Epithelial cell of prostate (primary cell): Measurements from ENCODE around the gene KCNQ1.

Source experiments
- DNase-seq: peaks from one replicate; pipeline ENCODE4 v3.0.0-alpha.2; 2011; ENCODE audit warnings: low read depth, low spot score
- H3K27ac ChIP-seq: fragments of 450-650 bp; 2 replicates; pipeline ENCODE4 v1.5.1; 2017; ENCODE audit warnings: mild to moderate bottlenecking

KCNQ1 gene

DNA sequence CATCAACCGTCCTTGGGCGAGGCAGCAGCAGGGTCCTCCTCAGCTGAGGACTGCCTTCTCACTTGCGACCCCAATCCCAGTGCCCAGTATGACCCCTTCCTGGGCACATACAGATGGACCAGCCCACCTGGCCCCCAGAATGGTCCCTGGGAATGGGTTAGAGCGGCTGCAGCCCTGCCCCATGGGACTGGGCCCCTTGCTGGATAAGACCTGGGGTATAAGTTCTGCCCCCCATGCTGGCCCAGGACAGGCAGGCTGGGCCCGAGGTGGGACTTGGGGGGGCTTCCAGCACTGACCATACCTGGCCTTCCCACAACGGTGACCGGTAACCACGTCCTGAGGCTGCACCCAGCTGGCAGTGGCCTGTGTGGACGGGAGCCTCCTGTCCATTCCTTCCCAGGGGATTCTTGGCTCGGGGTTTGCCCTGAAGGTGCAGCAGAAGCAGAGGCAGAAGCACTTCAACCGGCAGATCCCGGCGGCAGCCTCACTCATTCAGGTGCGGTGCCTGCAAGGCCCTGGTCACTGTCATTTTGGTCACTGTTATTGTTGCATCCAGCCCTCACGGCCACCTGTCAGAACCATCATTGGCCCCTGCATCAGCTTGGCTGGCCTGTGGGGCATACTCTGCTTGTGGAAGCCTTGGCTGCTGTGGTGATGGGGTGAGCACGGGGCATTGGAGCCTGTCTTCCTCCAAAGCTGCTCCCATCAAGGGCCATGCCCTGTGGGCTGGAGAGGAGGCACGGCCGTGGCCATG, 140.2 kb downstream of the KCNQ1 start:
- H3K27ac ChIP-seq, result no peak overlapping the region
- DNase-seq, result no peak

DNA sequence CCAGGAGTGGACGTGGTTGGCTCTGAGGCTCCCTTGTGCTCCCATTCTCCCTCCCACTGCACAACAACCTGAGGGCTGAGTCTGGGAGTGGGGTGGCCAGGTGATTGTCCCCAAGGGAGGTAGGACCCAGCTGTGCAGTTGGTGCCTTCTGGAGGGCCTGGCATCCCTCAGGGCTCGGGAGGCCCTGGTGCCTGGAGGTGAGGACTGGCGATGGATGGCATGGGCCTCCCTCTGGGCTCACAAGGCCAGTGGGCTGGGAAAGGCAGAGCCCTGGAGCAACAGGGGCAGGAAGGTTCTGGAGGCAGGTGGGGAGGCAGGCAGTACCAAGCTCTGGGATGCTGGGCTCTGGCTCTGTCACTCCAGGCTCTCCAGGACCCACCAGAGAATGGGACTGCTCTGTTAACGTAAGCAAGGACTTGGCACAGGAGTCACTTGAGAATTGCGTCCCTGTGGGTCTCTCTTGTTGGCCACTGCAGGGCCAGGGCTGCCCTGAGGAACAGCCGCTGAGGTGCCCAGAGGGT, 140.8 kb downstream of the KCNQ1 start:
- no peak overlapping the region for H3K27ac ChIP-seq
- DNase-seq, result no peak

DNA sequence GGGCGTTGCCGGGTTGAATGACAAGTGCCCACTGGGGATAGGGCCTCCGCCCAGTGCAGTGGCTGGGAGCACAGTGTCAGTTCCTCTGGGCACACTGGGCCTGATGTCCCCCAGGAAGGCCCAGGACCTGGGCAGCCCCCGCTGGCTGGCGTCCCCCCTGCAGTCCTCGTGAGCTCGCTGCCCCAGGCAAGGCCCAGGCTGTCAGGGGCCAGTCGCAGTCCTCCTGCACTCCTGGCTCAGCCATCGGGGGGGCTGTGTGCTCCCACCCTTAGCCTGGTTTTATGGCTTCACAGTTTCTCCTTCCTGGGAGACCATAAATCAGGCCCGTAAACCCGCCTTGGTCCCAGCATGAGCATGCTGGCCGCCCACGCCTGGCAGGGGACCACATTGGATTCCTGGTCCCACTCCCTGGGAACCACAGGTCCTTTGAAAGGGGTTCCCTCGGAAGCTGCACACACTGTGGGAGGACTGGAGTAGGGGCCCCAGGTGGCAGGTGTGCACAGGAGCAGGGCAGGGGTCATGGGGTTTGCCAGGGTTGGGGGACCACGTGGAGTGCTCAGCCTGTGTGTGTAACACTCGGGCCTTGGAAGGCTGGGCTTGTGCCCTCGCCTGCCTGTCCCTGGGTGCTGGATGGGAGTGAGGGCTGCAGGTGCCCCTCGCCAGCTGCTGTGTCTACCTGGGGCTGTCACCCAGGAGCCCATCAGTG, 141.4 kb downstream of the KCNQ1 start:
- DNase-seq, result no peak
- H3K27ac ChIP-seq, result no peak overlapping the region

DNA sequence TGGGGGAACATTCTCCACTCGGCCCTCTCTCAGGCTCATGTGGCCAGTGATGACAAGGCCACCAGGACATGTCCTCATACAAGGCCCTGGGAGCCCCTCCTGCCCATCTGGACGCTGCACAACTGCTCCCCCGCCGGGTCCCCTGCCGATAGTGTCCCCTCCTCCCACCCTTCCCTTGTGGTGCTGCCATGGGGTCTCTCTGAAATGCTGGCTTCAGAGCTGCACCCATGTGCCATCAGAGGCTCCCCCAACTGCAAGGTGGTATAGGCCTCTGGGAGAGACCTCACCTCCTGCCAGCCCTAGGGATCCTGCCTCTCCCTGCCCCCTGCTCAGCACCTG, 142.0 kb downstream of the KCNQ1 start:
- H3K27ac ChIP-seq, result no peak overlapping the region
- DNase-seq, result no peak

DNA sequence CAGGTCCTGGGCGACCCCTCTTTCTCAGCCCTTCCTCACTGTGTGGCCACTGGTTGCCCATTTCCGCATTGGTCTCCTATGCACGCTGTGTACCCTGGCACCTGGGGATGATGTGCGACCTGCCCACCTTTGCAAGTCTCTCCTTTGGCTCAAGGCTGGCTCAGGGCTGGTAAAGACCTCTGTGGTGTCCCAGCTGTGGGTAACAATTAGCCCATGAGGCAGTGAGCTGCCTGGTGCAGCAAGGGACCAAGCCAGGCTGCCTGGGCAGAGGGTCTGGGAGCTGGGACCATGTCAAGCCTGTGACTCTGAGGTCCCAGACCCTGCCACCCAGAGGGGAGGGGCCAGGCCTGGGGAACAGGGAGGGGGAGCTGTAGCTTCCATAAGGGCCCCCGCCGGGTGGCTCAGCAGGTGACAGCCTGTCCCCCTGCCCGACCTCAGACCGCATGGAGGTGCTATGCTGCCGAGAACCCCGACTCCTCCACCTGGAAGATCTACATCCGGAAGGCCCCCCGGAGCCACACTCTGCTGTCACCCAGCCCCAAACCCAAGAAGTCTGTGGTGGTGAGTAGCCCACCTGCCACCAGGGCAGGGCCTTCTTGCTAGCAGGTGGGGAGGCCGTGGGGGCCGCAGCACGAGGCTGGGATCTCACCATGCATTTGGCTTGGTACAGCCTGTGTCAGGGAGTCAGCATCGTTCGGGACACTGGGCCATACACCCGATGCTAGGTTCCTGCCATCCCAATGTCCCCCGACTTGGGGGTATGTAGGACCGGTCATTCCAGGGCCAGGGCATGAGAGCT, 142.5 kb downstream of the KCNQ1 start:
- no peak overlapping the region for H3K27ac ChIP-seq
- DNase-seq, result no peak

DNA sequence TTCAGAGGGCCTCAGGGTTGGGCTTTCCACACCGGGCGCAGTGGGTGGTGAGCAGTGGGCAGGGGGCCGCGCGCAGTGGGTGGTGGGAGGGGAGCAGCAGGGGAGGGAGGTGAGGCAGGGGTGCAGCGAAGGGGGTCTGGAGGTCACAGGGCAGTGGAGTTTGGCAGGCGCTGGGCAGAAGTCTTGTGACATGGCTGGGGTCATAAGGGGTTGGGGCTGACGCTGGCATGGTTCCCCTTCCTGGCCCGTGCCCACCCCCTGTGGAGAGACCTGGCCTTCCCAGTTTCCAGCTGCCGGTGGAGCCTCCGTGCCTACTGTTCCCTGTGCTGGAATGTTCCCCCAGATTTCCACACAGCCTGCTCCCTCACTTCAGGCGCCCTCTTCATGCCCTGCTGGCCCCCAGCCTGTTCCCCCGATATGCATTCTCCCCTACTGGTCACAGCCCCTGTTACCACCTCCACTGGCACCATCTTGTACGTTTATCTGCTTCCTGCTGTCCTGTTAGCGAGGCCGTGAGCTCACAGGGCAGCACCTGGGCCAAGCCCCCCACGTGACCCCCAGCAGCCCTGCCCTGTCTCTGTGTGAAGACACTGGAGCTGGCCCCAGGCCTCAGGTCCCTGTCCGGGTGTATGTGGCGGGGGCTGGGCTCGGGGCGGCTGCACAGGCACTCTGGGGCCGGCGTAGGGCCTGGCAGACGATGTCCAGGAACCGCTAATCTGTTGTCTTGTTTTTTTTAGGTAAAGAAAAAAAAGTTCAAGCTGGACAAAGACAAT, 143.4 kb downstream of the KCNQ1 start:
- no peak for DNase-seq
- H3K27ac ChIP-seq, result no peak overlapping the region

DNA sequence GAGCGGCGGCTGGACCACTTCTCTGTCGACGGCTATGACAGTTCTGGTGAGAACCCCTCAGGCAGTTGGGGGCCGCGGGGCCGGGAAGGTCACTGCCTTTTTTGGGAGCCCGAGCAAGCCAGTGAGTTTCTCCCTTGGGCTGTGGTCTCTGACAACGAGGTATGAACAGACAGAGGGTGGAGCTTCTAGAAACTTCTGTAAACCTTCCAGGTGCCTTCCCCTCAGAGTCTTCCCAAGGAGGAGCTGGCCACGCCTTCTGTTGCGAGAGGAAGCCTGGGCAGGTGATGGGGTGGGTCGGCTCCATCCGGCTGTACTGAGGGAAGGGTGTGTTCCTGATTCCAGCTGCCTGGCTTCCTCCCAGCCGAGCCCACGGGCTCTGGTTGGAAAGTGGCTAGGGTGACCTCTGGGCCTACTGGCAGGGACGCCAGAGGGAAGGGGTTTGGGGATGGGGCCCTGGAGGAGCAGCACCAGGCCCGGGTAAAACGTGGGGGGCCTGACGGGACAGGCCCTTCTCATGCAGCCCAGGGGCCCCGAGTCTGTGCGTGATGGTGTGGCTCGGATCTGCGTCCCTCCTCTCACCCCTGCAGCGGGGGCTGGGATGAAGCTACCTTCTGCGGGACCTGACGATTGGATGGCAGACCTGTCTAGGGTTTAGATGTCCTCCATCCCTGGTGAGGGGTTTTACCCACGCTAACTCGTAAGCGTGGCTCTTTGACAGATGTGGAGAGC, 144.2 kb downstream of the KCNQ1 start:
- H3K27ac ChIP-seq, result no peak overlapping the region
- no peak for DNase-seq

DNA sequence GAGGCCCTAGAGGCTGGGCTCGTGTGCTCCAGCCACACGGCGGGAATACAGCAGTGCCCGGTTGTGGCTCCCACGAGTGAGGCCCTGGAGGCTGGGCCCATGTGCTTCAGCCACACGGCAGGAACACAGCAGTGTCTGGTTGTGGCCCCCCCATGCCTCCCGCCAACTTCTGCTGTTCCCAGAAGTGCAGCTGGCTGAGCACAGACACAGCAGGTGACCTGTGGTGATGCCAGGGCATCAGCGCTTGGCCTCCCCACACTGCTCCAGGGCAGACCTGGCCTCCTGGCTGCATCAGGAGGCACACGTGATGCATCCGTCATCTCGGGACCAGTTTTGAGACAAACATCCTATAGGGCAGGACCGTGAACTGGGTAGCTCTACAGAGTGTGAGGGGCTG, 144.7 kb downstream of the KCNQ1 start:
- no peak for DNase-seq
- H3K27ac ChIP-seq, result no peak overlapping the region

DNA sequence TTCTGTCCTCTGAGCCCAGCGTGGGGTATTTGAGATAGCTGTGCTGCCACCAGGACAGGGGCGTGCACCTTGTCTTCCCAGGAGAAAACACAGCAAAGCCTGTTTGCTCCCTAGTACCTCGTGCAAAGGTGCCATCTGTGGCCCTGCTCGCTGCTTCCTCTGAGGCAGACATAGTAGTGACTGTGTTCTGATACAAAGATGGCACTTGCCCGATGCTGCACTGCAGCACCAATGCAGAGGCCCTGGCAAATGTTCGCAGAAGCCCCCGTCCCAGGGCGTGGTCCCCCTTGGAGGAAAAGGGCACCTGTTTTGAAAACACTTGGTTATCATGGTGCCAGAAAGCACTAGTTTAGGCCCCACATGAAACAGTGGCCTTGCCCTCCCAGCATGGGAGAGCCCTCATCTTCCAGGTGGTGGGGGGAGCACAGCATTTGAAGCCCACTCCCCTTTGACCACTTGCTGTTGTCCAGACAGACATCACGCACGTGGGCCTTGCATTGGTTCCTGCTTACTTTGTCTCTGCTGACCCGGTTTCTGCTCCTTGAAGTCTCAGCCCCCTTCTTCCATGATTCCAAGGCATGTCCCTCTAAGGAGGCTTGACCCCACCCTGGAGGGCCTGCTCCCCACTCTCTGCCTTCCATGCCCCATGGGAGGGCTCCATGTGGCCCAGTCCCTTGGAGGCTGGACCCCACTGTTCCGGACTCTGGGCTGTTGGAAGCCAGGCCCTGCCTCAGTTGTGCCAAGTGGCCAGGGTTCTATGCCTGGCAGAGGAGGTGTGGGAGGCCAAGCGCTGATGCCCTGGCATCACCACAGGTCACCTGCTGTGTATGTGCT, 145.5 kb downstream of the KCNQ1 start:
- H3K27ac ChIP-seq, result no peak overlapping the region

DNA sequence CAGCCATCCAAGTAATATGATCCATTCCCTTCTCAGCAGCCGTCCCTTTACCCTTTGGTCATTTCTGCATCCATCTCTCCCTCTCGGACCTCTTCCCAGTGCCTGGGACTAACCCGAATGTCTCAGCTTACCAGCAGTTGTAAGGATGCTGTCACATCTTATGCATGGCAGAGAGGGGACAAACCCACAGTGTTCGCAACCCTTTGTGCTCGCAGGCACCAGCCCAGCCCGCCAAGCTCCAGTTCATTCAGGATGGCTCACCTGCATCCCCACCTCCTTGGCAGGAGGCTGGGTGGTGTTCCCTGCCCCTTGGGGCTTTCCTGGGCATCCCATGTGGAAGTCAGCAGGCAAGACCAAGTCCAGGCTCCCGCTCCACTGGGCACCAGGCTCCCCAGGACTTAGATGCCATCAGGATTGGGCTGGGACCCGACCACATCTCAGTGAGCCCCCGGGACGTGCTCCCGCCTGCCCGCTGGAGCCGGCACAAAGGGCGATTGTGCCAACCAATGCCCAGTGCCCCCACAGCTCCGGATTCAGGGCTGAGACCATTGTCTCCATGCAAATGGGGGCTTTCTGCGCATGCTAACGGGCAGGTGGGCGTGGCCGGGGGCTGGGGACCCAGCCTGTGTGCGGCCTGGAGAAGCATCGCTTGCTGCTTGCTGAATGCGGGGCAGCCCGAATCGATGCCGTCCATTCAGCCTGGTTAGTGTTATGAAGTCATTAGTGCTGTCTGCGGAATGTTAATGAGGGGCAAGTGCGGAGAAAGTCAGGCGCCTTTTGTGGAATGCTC, 146.4 kb downstream of the KCNQ1 start:
- H3K27ac ChIP-seq, result no peak overlapping the region
- DNase-seq, result no peak

More for the DNA sequence above, 145.5 kb downstream of the KCNQ1 start:
- DNase-seq, result no peak

DNA sequence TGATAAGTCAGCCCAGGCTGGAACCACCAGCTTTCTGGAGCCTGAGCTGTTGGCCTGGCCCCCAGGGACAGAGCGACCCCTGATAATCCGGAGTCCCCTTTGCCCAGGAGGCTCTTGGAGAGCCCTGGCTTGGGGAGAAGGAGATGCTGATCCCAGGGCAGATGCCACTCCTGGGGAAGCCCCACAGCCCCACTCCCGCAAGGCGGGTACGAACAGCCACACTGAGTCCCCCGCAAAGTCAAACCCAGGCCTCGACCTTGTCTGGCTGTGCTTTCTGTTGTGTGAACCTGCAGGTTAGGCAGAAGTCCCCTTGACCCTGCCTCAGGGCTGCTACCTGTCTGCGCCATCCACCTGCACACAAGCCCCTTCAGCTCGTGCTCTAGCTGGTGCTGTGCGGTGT, 147.0 kb downstream of the KCNQ1 start:
- DNase-seq, result no peak
- H3K27ac ChIP-seq, result no peak overlapping the region

DNA sequence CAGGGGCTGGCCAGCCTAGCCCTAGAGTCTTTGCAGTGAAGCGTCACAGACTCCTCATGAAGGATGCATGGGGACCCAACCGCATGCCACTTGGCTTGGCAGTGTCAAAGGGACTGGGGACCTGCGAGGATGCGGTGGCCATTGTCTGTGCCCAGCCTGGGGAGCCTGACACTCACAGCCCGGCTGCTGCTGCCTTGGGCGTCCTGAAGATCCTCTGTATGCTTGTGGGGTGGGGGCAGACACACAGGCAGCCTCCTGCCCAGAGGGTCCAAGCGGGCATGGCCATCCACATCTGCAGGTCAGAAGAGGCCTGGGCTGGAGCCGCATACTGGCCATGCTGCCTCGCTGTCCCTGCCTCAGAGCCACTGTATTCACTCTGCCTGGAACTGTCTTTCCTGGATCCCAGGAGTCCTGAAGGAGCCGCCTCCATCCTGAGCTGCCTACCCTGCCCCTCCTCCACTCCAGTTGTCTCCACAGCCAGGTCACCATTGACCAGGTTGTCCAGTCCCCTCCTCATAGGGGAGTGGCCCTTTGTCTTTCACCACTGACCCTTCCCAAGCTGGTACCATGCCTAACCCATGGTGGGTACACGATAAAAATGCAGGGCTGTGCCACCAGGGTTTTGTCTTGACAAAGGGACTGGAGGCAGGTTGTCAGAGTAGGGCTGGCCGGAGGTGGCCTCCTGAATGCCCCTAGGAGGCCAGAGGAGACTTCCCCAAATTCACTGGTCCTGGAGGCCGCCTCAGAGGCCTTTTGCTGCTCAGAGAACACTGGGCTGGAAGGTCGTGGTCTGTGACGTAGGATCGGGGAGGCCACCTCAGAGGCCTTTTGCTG, 148.0 kb downstream of the KCNQ1 start:
- H3K27ac ChIP-seq, result no peak overlapping the region
- DNase-seq, result no peak

DNA sequence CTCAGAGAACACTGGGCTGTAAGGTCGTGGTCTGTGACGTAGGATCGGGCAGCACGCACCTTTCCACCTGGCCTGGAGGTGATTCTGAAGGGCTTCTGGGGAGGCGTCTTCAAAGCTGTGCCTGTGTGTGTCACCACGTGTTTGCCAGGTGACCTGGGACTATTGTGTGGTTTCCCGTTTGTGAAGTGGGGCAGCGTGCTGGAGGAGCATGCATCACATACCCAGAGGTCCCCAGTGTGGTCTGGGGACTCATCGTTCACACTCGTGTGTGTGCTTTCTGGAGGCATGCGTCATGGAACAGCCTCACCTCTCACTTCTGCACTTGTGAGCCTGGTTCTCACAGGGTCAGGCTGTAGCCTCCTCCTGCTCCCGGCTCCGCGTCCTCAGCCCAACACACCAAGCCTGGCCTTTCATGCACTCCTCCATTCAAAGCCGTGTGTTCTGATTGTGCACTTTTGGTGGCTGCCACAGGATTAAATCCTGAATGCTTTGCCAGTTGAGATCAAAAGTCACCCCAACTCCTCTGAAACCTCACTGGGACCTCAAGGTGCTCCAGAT, 148.7 kb downstream of the KCNQ1 start:
- H3K27ac ChIP-seq, result no peak overlapping the region
- no peak for DNase-seq

DNA sequence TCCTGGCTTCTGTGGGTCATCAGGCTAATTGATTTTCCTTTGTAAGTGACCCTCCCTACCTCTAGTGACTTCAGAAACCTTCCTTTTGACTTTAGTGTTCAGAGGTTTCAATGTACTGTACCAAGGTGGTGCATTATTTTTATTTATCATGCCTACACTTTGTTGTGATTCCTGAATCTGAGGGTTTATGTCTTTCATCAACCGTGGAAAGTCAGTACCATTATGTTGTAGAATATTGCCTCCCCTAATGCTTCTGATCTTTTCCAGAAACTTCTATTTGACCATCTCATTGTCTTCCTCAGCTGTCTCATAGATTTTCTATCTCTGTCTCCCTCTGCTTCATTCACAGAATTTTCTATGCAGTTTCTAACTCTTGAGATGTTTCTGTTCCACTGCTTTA, 149.5 kb downstream of the KCNQ1 start:
- no peak for DNase-seq
- H3K27ac ChIP-seq, result no peak overlapping the region

DNA sequence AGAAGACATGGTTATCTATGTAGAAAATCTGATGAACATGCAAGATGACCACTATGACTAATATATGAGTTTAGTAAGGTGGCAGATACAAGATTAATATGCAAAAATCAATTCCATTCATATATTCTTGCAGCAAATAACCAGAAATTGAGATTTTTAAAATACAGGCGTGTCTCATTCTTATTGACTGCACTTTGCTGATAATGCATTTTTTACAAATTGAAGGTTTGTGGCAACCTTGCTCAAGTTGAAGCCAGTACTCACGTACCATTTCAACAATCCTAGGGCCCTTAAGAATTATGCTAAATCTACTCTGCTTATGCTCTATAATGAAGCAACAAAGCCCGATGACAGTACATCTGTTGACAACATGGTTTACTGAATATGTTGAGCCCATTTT, 150.4 kb downstream of the KCNQ1 start:
- DNase-seq, result no peak
- no peak overlapping the region for H3K27ac ChIP-seq

DNA sequence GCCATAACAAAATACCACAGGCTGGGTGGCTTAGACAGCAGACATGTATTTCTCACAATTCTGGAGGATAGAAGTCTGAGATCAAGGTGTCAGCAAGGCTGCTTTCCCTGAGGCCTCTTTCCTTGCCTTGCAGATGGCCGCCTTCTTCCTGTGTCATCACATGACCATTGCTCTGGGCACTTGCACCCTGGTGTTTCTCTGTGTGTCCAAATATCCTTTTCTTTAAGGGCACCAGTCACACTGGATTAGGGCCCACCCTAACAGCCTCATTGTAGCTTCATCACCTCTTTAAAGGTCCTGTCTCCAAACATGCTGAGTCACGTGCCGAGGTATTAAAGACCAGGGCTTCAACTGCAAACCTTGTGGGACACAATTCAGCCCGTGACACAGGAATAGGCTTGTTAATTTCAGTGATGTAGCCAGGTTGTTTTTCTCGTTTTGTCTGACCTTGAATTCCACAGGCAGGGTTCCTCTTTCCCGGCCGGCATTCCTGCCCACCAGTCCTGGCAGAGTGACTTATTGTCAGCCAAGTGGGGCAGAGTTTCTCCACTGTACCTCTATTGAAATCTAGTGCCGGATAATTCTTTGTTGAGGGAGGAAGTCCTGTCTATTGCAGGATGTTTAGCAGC, 154.9 kb downstream of the KCNQ1 start:
- H3K27ac ChIP-seq, result no peak overlapping the region
- no peak for DNase-seq
